CD4-positive, alpha-beta memory T cell (primary cell): ENCODE measurements around the gene MEIS3. TPM values are rescaled to one million over a fixed set of nuclear protein-coding genes. Genes with fewer than 3 reads are reported as not detected.

Experiments
- CTCF ChIA-PET: fragments of 350-600 bp; sonication (Branson Sonifier 250); formaldehyde crosslinking; loops from one replicate; lab custom pipeline; 2021; ENCODE audit warnings: inconsistent platforms; ENCODE audit not compliant: partially characterized antibody; lab: Charles Lee
- POLR2A ChIA-PET: fragments of 350-600 bp; sonication (Branson Sonifier 250); formaldehyde crosslinking; loops from one replicate; lab custom pipeline; 2021; ENCODE audit not compliant: partially characterized antibody; lab: Charles Lee
- DNase-seq, 5 donors: peaks; one replicate each; pipeline versions ENCODE4 v3.0.0 to v3.0.0-alpha.2; 2020 to 2022; ENCODE audit warnings: mixed read lengths in 1 of 5
- H3K27ac ChIP-seq: one replicate; pipeline ENCODE4 v1.7.0; 2013; ENCODE audit warnings: low read depth, low read length
- H3K27me3 ChIP-seq: 2 replicates; pipeline ENCODE4 v1.7.0; 2013; ENCODE audit warnings: mild to moderate bottlenecking, low read length, moderate library complexity; ENCODE audit not compliant: insufficient read depth
- H3K36me3 ChIP-seq: 2 replicates; pipeline ENCODE4 v1.7.0; 2013; ENCODE audit warnings: mild to moderate bottlenecking, low read length, moderate library complexity; ENCODE audit not compliant: insufficient read depth
- H3K4me1 ChIP-seq: 2 replicates; pipeline ENCODE4 v1.7.0; 2013; ENCODE audit warnings: mild to moderate bottlenecking, low read length, moderate library complexity; ENCODE audit not compliant: insufficient read depth
- H3K4me3 ChIP-seq, 2 donors: one replicate each; pipeline ENCODE4 v1.7.0; 2013; ENCODE audit warnings: low read length in 2 of 2, mild to moderate bottlenecking in 1 of 2
- H3K9me3 ChIP-seq, 2 donors: one replicate each; pipeline ENCODE4 v1.7.0; 2013; ENCODE audit warnings: low read length in 2 of 2, control low read depth in 1 of 2; ENCODE audit not compliant: control insufficient read depth in 1 of 2
- H3K27ac Mint-ChIP-seq, 7 donors: one replicate each; pipeline ENCODE4 v1.8.0; 2020 to 2021; ENCODE audit warnings: mixed read lengths in 7 of 7, mild to moderate bottlenecking in 6 of 7, inconsistent platforms in 3 of 7, moderate library complexity in 3 of 7
- H3K27me3 Mint-ChIP-seq, 2 donors: one replicate each; pipeline ENCODE4 v1.8.0; 2020 to 2021; ENCODE audit warnings: mixed read lengths in 2 of 2
- H3K36me3 Mint-ChIP-seq, 2 donors: one replicate each; pipeline ENCODE4 v1.8.0; 2020 to 2021; ENCODE audit warnings: mixed read lengths in 2 of 2, inconsistent platforms in 1 of 2, mild to moderate bottlenecking in 1 of 2
- H3K4me1 Mint-ChIP-seq, 4 donors: one replicate each; pipeline ENCODE4 v1.8.0; 2020 to 2021; ENCODE audit warnings: mixed read lengths in 4 of 4, mild to moderate bottlenecking in 1 of 4
- H3K4me3 Mint-ChIP-seq, 8 donors: one replicate each; pipeline ENCODE4 v1.8.0; 2020 to 2021; ENCODE audit warnings: mixed read lengths in 8 of 8, mild to moderate bottlenecking in 7 of 8, moderate library complexity in 6 of 8, inconsistent platforms in 3 of 8
- H3K9me3 Mint-ChIP-seq, 8 donors: one replicate each; pipeline ENCODE4 v1.8.0; 2020 to 2021; ENCODE audit warnings: mixed read lengths in 8 of 8, mild to moderate bottlenecking in 5 of 8, inconsistent platforms in 3 of 8, moderate library complexity in 1 of 8
- intact Hi-C: fragments of 100-400 bp; cut with micrococcal nuclease; formaldehyde crosslinking; loops from one replicate; pipeline ENCODE4 v1.15.1; 2023
- polyA plus RNA-seq, 2 donors: library from polyadenylated mRNA; unstranded; fragments of 300-500 nt; fragmentation: Illumina TruSeq; gene quantifications; one replicate each; pipeline ENCODE4 v1.2.3, GENCODE V29; 2021
- total RNA-seq, 2 experiments: library from RNA; stranded (reverse); gene quantifications; one replicate each; pipeline ENCODE4 v1.2.3, GENCODE V29; 2021

Gene MEIS3
- total and polyA plus RNA-seq, 4 experiments from 2014 or later: 0.35 to 0.71 TPM; not detected in 2

DNA sequence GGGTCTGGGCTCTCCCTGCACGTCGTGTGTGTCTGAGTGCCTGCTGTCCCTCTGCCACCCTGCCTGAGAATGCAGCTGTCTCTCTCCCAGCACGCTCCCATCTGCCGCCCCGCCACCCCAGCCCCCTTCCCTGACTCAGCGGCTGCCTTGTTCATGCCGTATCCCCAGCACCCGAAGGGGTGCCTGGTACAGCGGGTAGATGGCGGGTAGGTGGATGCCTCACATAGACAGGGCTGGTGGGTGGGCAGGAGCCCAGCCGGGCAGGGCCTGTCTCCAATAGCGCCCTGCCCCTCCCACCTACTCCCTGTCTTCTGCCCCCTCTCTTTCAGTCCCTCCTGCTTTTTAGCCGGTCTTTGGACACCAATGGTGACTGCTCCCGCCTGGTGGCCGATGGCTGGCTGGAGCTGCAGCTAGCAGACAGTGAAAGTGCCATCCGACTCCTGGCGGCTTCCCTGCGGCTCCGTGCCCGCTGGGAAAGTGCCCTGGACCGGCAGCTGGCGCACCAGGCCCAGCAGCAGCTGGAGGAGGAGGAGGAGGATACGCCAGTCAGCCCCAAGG lies 39.9 kb downstream of the MEIS3 start:
- peaks cover 25 to 45% of the 10 kb centered on the region in 2 donors for H3K36me3 Mint-ChIP-seq
- Histone ChIP-seq H3K36me3 (peaks cover 42% of the 10 kb centered on the region), H3K4me3 (no peak overlapping the region), H3K4me1 (peaks cover 13% of the 10 kb centered on the region), H3K9me3 (no peaks in the 10 kb centered on the region), H3K27ac (no peak overlapping the region), H3K27me3 (no peaks in the 10 kb centered on the region)
- no peak overlapping the region for H3K4me3 Mint-ChIP-seq
- H3K27ac Mint-ChIP-seq: no peak overlapping the region
- intact Hi-C loops: no loop called here
- H3K27me3 Mint-ChIP-seq: no peaks in the 10 kb centered on the region
- H3K9me3 Mint-ChIP-seq: no peaks in the 10 kb centered on the region
- ChIA-PET CTCF (no interaction called here), POLR2A (no interaction called here)
- H3K4me1 Mint-ChIP-seq: peaks cover 10 to 25% (median 14%) of the 10 kb centered on the region in 4 donors
- no peak for DNase-seq

DNA sequence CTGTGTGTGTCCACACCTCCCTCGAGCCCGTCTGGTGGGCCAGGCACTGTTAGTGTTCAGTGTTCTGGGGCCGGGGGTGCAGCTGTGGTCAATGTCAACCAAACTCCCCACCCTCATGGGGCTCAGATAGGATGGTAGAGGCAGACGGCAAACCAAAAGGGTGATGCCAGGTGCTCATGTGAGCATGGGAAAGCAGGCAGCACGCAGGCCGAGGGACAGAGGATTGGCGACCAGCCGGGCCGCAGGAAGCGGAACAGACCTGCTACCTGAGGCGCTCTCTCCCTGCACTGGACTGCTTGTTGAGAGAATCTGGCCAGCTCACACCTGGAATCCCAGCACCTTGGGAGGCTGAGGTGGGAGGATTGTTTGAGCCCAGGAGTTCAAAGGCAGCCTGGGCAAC lies 41.1 kb downstream of the MEIS3 start:
- H3K27me3 Mint-ChIP-seq: no peaks in the 10 kb centered on the region
- peaks cover 7 to 21% (median 10%) of the 10 kb centered on the region in 4 donors for H3K4me1 Mint-ChIP-seq
- H3K9me3 ChIP-seq: no peaks in the 10 kb centered on the region
- intact Hi-C loops: no loop called here
- H3K27me3 ChIP-seq: no peaks in the 10 kb centered on the region
- H3K27ac ChIP-seq: no peak overlapping the region
- H3K36me3 Mint-ChIP-seq: peaks cover 27 to 47% of the 10 kb centered on the region in 2 donors
- ChIA-PET POLR2A (interaction anchor here (0.6 kb wide), 1 partner anchor 73 kb away, joined by 3 read pairs; no protein-coding TSS in a partner anchor), CTCF (no interaction called here)
- DNase-seq: no peak
- no peaks in the 10 kb centered on the region for H3K9me3 Mint-ChIP-seq
- peaks cover 51% of the 10 kb centered on the region for H3K36me3 ChIP-seq
- peaks cover 13% of the 10 kb centered on the region for H3K4me1 ChIP-seq
- peak overlapping the region in 2 of 7 donors; percentile 51 to 63 for H3K27ac Mint-ChIP-seq
- no peak overlapping the region for H3K4me3 Mint-ChIP-seq
- H3K4me3 ChIP-seq: no peak overlapping the region

- Mint-ChIP-seq H3K27ac (no peak overlapping the region), H3K36me3 (peaks cover 27 to 49% of the 10 kb centered on the region in 2 donors), H3K4me3 (no peak overlapping the region), H3K27me3 (no peaks in the 10 kb centered on the region), H3K4me1 (peaks cover 6 to 18% (median 8%) of the 10 kb centered on the region in 4 donors), H3K9me3 (no peaks in the 10 kb centered on the region)
- Histone ChIP-seq H3K27me3 (no peaks in the 10 kb centered on the region), H3K36me3 (peaks cover 53% of the 10 kb centered on the region), H3K4me3 (no peak overlapping the region), H3K4me1 (peaks cover 13% of the 10 kb centered on the region), H3K9me3 (no peaks in the 10 kb centered on the region), H3K27ac (no peak overlapping the region)
- intact Hi-C loops: no loop called here
- ChIA-PET POLR2A (no interaction called here), CTCF (no interaction called here)
- no peak for DNase-seq
Measured at GRCh38 chr19:47377801-47378200, 41.5 kb downstream of the MEIS3 start.

DNA sequence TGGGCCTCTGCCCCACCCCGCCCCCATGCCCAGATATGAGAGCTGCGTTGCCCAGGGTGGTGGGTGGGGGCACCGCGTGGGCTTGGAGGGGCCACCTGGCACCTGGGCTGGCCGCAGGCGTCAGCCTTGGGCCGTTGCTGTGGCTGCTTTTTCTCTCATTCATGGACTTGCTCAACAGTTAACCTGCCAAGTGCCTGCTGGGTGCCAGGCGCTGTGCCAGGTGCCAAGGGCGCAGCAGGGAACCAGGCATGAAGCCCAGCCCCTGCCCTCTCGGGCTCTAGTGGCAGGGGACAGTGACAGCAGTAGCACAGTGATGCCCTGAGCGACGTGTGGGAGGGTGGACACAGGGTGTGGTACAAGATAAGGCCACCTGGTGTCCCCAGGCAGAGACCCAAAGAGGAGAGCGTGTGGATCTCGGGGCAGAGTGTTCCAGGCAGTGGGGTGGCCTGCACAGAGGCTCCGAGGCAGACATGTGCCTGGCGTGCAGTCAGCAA lies 42.1 kb downstream of the MEIS3 start:
- Histone ChIP-seq H3K27me3 (no peaks in the 10 kb centered on the region), H3K9me3 (no peaks in the 10 kb centered on the region), H3K36me3 (peaks cover 53% of the 10 kb centered on the region), H3K4me1 (peaks cover 12% of the 10 kb centered on the region), H3K27ac (no peak overlapping the region), H3K4me3 (no peak overlapping the region)
- Mint-ChIP-seq H3K27ac (no peak overlapping the region), H3K36me3 (peaks cover 28 to 49% of the 10 kb centered on the region in 2 donors), H3K9me3 (no peaks in the 10 kb centered on the region), H3K4me1 (peaks cover 6 to 16% (median 8%) of the 10 kb centered on the region in 4 donors), H3K27me3 (no peaks in the 10 kb centered on the region), H3K4me3 (peak overlapping the region in 1 of 8 donors; percentile 61)
- intact Hi-C loops: no loop called here
- ChIA-PET CTCF (no interaction called here), POLR2A (no interaction called here)
- no peak for DNase-seq

- no peaks in the 10 kb centered on the region for H3K9me3 Mint-ChIP-seq
- no peak overlapping the region for H3K27ac ChIP-seq
- H3K27ac Mint-ChIP-seq: no peak overlapping the region
- peaks cover 32 to 50% of the 10 kb centered on the region in 2 donors for H3K36me3 Mint-ChIP-seq
- H3K4me1 Mint-ChIP-seq: peaks cover 4 to 10% (median 5%) of the 10 kb centered on the region in 4 donors
- no peak overlapping the region for H3K4me3 ChIP-seq
- no peak for DNase-seq
- H3K27me3 ChIP-seq: no peaks in the 10 kb centered on the region
- POLR2A ChIA-PET: no interaction called here
- no peak overlapping the region for H3K4me3 Mint-ChIP-seq
- CTCF ChIA-PET: no interaction called here
- H3K9me3 ChIP-seq: no peaks in the 10 kb centered on the region
- H3K4me1 ChIP-seq: peaks cover 6% of the 10 kb centered on the region
- intact Hi-C loops: no loop called here
- H3K36me3 ChIP-seq: peaks cover 52% of the 10 kb centered on the region
- no peaks in the 10 kb centered on the region for H3K27me3 Mint-ChIP-seq
Measured at GRCh38 chr19:47376589-47377144, 42.7 kb downstream of the MEIS3 start.

GRCh38 chr19:47375694-47376588 lies 43.4 kb downstream of the MEIS3 start:
- no peak overlapping the region for H3K4me3 ChIP-seq
- DNase-seq: no peak
- Mint-ChIP-seq H3K4me3 (no peak overlapping the region), H3K27me3 (no peaks in the 10 kb centered on the region), H3K36me3 (peaks cover 27 to 46% of the 10 kb centered on the region in 2 donors), H3K9me3 (no peaks in the 10 kb centered on the region), H3K27ac (peak overlapping the region in 2 of 7 donors; percentile 12 to 44), H3K4me1 (peaks cover 0 to 4% (median under 1%) of the 10 kb centered on the region in 4 donors)
- no peak overlapping the region for H3K27ac ChIP-seq
- no peaks in the 10 kb centered on the region for H3K9me3 ChIP-seq
- peaks cover 50% of the 10 kb centered on the region for H3K36me3 ChIP-seq
- intact Hi-C loops: no loop called here
- H3K27me3 ChIP-seq: no peaks in the 10 kb centered on the region
- no peaks in the 10 kb centered on the region for H3K4me1 ChIP-seq
- ChIA-PET POLR2A (no interaction called here), CTCF (no interaction called here)
